Left forelimb (tissue), 1 donor: ENCODE measurements around the gene RPL22L1.
"Not testable (repeated sequence)": the region's sequence is repeated elsewhere in the genome, so short reads cannot be mapped to it uniquely, and the experiment has no call there.

Experiments
- DNase-seq: peaks from one replicate; pipeline ENCODE4 v3.0.0-alpha.2; 2018; ENCODE audit warnings: low spot score

RPL22L1 gene

GRCh38 chr3:170869645-170870593, at the start of gene RPL22L1:
Gene RPL22L1 (minus strand): TSS chr3:170870195. CDS start chr3:170870167, 28 bp downstream.
- peak; percentile 94 for DNase-seq

- DNase-seq, result no peak
Observed at GRCh38 chr3:170918715-170919114, 48.7 kb upstream of the RPL22L1 start.

- no peak for DNase-seq
Observed at GRCh38 chr3:170914690-170915089, 44.7 kb upstream of the RPL22L1 start.

GRCh38 chr3:170914212-170914611, 44.2 kb upstream of the RPL22L1 start:
- DNase-seq, result no peak

- no peak for DNase-seq
Observed at GRCh38 chr3:170911051-170911450, 41.1 kb upstream of the RPL22L1 start.

GRCh38 chr3:170910542-170910941, 40.5 kb upstream of the RPL22L1 start:
- DNase-seq, result no peak

GRCh38 chr3:170909129-170909903, 39.3 kb upstream of the RPL22L1 start:
- no peak for DNase-seq

GRCh38 chr3:170908235-170909116, 38.5 kb upstream of the RPL22L1 start, which contains the start of gene EIF5A2:
Gene EIF5A2 (minus strand): TSS chr3:170908637. CDS start chr3:170907806, 831 bp downstream.
- peak; percentile 93 for DNase-seq

- DNase-seq, result no peak
Observed at GRCh38 chr3:170907637-170908234, 37.7 kb upstream of the RPL22L1 start.

GRCh38 chr3:170905862-170906261, 35.9 kb upstream of the RPL22L1 start:
- DNase-seq, result no peak

GRCh38 chr3:170903123-170903522, 33.1 kb upstream of the RPL22L1 start:
- no peak for DNase-seq

GRCh38 chr3:170899455-170899854, 29.5 kb upstream of the RPL22L1 start:
- no peak for DNase-seq

- DNase-seq, result no peak
Observed at GRCh38 chr3:170897978-170898377, 28.0 kb upstream of the RPL22L1 start.

GRCh38 chr3:170897199-170897598, 27.2 kb upstream of the RPL22L1 start:
- not testable (repeated sequence) for DNase-seq

GRCh38 chr3:170896781-170897180, 26.8 kb upstream of the RPL22L1 start:
- DNase-seq, result no peak

- not testable (repeated sequence) for DNase-seq
Observed at GRCh38 chr3:170896333-170896732, 26.3 kb upstream of the RPL22L1 start.

GRCh38 chr3:170893895-170894294, 23.9 kb upstream of the RPL22L1 start:
- DNase-seq, result no peak

GRCh38 chr3:170889630-170890029, 19.6 kb upstream of the RPL22L1 start:
- no peak for DNase-seq

GRCh38 chr3:170889132-170889531, 19.1 kb upstream of the RPL22L1 start:
- no peak for DNase-seq

GRCh38 chr3:170884109-170884930, 14.3 kb upstream of the RPL22L1 start:
- not testable (repeated sequence) for DNase-seq
